Measurements from ENCODE around the gene TPGS1. TPM values are rescaled to one million over a fixed set of nuclear protein-coding genes. Genes with fewer than 3 reads are reported as not detected.

The TPGS1 gene
- total and polyA plus RNA-seq, 2 donors (not counting 1 experiment from before 2014, with no cell fraction given) = 8.1 to 33.8 TPM

DNA sequence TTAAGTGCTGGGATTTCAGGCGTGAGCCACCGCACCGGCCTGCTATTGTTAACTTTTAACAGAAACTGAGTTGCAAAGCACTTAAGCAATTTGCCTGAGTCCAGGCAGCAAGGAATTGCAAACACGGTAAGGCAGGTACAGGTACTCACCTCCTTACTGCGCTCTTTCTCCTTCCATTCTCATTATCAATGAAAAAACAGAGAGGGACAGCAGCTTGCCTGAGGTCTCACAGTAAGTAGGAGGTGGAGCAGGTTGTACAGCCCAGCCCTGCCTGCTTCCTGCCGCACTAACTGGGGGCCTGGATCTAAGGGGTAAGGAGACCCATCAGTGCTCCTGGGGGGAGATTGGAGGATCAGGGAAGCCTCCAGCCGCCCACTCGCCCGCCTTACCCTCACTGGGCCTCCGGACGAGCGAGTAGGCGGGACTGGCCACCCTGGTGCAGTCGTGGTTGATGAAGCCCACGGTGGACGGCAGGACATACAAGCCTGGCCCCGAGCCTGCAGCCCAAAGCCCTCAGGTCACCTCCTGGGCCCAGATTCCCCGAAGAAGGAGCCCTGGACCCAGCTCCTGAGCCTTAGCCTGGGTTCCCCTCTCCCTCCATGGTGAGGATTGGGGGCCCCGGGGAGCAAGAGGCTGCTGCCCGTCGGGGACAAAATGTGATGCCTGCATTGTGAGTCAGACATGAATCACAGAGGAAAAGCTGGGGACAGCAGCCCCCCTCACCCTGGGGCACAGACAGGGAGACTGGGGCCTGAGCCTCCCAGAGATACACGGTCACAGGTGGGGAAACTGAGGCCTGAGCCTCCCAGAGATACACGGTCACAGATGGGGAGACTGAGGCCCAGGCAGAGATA is 35.1 kb upstream of the TPGS1 start:
- Mint-ChIP-seq H3K4me3 (no peak overlapping the region), H3K4me1 (no peaks in the 10 kb centered on the region), H3K9me3 (ENCODE audit: insufficient read depth) (peaks cover 3% of the 10 kb centered on the region), H3K27ac (no peak overlapping the region), H3K27me3 (peaks cover 5% of the 10 kb centered on the region)
- intact Hi-C loops (cut with micrococcal nuclease) = no loop called here
- whole genome bisulfite sequencing (ENCODE audit: insufficient coverage) = 87% methylated on average over 17 of the region's 23 CpGs
- ChIA-PET CTCF (no interaction called here), POLR2A (no interaction called here)
- Histone ChIP-seq H4K20me1 (ENCODE audit: control insufficient read depth, insufficient read depth, low read length, poor library complexity, severe bottlenecking) (no peaks in the 10 kb centered on the region), H3K36me3 (replicated peaks in 1 of 2; ENCODE audit: control extremely low read depth in 1 of 2, control insufficient read depth in 1 of 2, extremely low read depth in 1 of 2, insufficient read depth in 2 of 2, low read length in 1 of 2) (no peaks in the 10 kb centered on the region), H2AFZ (ENCODE audit: insufficient read depth, low read depth, low read length, poor library complexity, severe bottlenecking) (no peak overlapping the region), H3K4me3 (ENCODE audit: control extremely low read depth in 1 of 5, extremely low read depth in 1 of 5, insufficient read depth in 1 of 5, low read depth in 2 of 5, low read length in 4 of 5) (no peak overlapping the region), H3K4me2 (replicated peaks; ENCODE audit: low read depth, low read length, poor library complexity, severe bottlenecking) (no peak overlapping the region), H3K4me1 (ENCODE audit: control insufficient read depth in 2 of 2, insufficient read depth in 2 of 2, low read length in 2 of 2) (no peaks in the 10 kb centered on the region), H3K27me3 (replicated peaks in 1 of 4; ENCODE audit: control extremely low read depth in 1 of 4, control insufficient read depth in 3 of 4, insufficient read depth in 4 of 4, low read length in 3 of 4) (no peaks in the 10 kb centered on the region), H3K9me3 (ENCODE audit: control extremely low read depth in 1 of 3, control insufficient read depth in 2 of 3, insufficient read depth in 1 of 3, low read length in 2 of 3) (peaks cover 0 to 4% (median 0%) of the 10 kb centered on the region in 3 donors), H3K27ac (ENCODE audit: low read length in 2 of 2) (no peak overlapping the region), H3K79me2 (ENCODE audit: control insufficient read depth, insufficient read depth, low read length) (no peaks in the 10 kb centered on the region), H3K9ac (ENCODE audit: low read length) (no peak overlapping the region)
- DNase-seq (no peak), ATAC-seq (ENCODE audit: low read depth) (no peak)
- TF ChIP-seq, protein P1, sequence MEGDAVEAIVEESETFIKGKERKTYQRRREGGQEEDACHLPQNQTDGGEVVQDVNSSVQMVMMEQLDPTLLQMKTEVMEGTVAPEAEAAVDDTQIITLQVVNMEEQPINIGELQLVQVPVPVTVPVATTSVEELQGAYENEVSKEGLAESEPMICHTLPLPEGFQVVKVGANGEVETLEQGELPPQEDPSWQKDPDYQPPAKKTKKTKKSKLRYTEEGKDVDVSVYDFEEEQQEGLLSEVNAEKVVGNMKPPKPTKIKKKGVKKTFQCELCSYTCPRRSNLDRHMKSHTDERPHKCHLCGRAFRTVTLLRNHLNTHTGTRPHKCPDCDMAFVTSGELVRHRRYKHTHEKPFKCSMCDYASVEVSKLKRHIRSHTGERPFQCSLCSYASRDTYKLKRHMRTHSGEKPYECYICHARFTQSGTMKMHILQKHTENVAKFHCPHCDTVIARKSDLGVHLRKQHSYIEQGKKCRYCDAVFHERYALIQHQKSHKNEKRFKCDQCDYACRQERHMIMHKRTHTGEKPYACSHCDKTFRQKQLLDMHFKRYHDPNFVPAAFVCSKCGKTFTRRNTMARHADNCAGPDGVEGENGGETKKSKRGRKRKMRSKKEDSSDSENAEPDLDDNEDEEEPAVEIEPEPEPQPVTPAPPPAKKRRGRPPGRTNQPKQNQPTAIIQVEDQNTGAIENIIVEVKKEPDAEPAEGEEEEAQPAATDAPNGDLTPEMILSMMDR (IDR thresholded peaks at IDR 0.05) = no peak
- TF ChIP-seq EZH2 (IDR thresholded peaks at IDR 0.05; ENCODE audit: borderline replicate concordance, insufficient read depth, low read depth, low read length, poor library complexity, severe bottlenecking) = no peak
